GM21737 (cell line): ENCODE data around the gene NOL3.

ENCODE experiments used
- ATAC-seq: cut with Tn5 transposase; IDR thresholded peaks from one replicate; pipeline ENCODE4 v1.9.1; 2021; ENCODE audit warnings: mild to moderate bottlenecking, moderate library complexity; ENCODE audit not compliant: unreplicated experiment

NOL3 gene

GRCh38 chr16:67169642-67170167, 633 bp upstream of the NOL3 start:
- no peak for ATAC-seq

GRCh38 chr16:67170949-67171649, 761 bp downstream of the NOL3 start:
- ATAC-seq = peak; percentile 2

GRCh38 chr16:67173323-67173722, 3.0 kb downstream of the NOL3 start:
- ATAC-seq = no peak

GRCh38 chr16:67173808-67174705, 3.7 kb downstream of the NOL3 start:
- peak; percentile 33 for ATAC-seq

- no peak for ATAC-seq
These were observed 4.4 kb downstream of the NOL3 start for GRCh38 chr16:67174706-67175231.

- no peak for ATAC-seq
These were observed 6.3 kb downstream of the NOL3 start for GRCh38 chr16:67176662-67177061.

GRCh38 chr16:67177743-67178699, 7.7 kb downstream of the NOL3 start:
- no peak for ATAC-seq

- no peak for ATAC-seq
These were observed 9.2 kb downstream of the NOL3 start for GRCh38 chr16:67179421-67180080.

- no peak for ATAC-seq
These were observed 9.8 kb downstream of the NOL3 start for GRCh38 chr16:67180166-67180565.

- no peak for ATAC-seq
These were observed 11.0 kb downstream of the NOL3 start for GRCh38 chr16:67181346-67181745.

GRCh38 chr16:67182288-67182687, 11.9 kb downstream of the NOL3 start:
- ATAC-seq = no peak

GRCh38 chr16:67183284-67183626, 12.9 kb downstream of the NOL3 start:
- no peak for ATAC-seq

- ATAC-seq = peak; percentile 85
These were observed 13.5 kb downstream of the NOL3 start, which contains the start of gene MATCAP1 for GRCh38 chr16:67183627-67184452. MATCAP1 (minus strand) TSS chr16:67183963; CDS start chr16:67180610, 3,353 bp downstream.

GRCh38 chr16:67184453-67184994, 14.2 kb downstream of the NOL3 start:
- ATAC-seq = peak; percentile 9

- peak; percentile 27 for ATAC-seq
These were observed 14.8 kb downstream of the NOL3 start for GRCh38 chr16:67184995-67185650.

GRCh38 chr16:67185651-67186134, 15.4 kb downstream of the NOL3 start:
- no peak for ATAC-seq

- no peak for ATAC-seq
These were observed 16.2 kb downstream of the NOL3 start for GRCh38 chr16:67186550-67186950.
